WTC11 (cell line): ENCODE data around the gene MROH2B.

Experiments used
- CTCF ChIP-seq: fragments of 200-600 bp; IDR thresholded peaks from 2 replicates; pipeline ENCODE4 v1.8.0; 2022; ENCODE audit warnings: antibody characterized with exemption
- HMGA2 ChIP-seq: fragments of 250-450 bp; sonication (Bioruptor Pico); IDR thresholded peaks from 2 replicates; pipeline ENCODE4 v1.4.0; 2021; ENCODE audit warnings: mild to moderate bottlenecking, moderate library complexity
- ZNF138 ChIP-seq: sonication (generic); formaldehyde crosslinking; conservative IDR thresholded peaks from 2 replicates; pipeline ENCODE4 v1.8.1; 2022; ENCODE audit warnings: mild to moderate bottlenecking, moderate library complexity, missing genetic modification reagents
- TF ChIP-seq, protein P1 (sequence below): sonication (generic); formaldehyde crosslinking; IDR thresholded peaks from 2 replicates; pipeline ENCODE4 v1.8.1; 2023; ENCODE audit warnings: mild to moderate bottlenecking, moderate library complexity, missing genetic modification reagents

DNA sequence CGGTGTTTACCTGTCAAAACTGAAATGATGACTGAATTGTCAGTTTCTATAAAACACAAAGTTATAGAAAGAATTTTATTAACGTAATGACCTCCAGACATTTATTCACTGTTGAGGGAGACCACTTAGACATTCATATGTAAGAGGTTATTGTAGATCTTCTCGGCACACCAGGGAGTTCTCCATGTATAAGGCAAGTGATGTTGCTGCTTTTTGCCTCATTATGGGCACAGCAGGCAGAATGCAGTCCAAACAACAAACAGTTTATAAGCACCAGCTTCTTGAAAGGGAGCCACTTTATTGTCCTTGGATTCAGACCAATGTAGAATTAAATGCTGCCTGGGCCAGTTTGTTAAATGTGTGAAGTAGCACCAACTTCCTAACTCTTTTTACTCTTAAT is 95.1 kb downstream of the MROH2B start:
- TF ChIP-seq CTCF: no peak
- no peak for TF ChIP-seq HMGA2
- TF ChIP-seq, protein P1, sequence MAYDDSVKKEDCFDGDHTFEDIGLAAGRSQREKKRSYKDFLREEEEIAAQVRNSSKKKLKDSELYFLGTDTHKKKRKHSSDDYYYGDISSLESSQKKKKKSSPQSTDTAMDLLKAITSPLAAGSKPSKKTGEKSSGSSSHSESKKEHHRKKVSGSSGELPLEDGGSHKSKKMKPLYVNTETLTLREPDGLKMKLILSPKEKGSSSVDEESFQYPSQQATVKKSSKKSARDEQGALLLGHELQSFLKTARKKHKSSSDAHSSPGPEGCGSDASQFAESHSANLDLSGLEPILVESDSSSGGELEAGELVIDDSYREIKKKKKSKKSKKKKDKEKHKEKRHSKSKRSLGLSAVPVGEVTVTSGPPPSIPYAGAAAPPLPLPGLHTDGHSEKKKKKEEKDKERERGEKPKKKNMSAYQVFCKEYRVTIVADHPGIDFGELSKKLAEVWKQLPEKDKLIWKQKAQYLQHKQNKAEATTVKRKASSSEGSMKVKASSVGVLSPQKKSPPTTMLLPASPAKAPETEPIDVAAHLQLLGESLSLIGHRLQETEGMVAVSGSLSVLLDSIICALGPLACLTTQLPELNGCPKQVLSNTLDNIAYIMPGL: no peak
- no peak for TF ChIP-seq ZNF138 (CRISPR knock-in tag)
